K562 (cell line): ENCODE measurements around the gene NEDD4L. TPM values are rescaled to one million over a fixed set of nuclear protein-coding genes. Genes with fewer than 3 reads are reported as not detected.

Experiments
- E2F1 ChIP-seq: sonication (generic); formaldehyde crosslinking; IDR thresholded peaks from 2 replicates; pipeline ENCODE4 v1.8.1; 2023; ENCODE audit warnings: mild to moderate bottlenecking, missing genetic modification reagents, moderate library complexity
- HMG20B ChIP-seq: fragments of 250-450 bp; sonication (Bioruptor Pico); IDR thresholded peaks from 2 replicates; pipeline ENCODE4 v1.5.0; 2021; ENCODE audit warnings: mild to moderate bottlenecking
- MYC ChIP-seq, 2 experiments: fragments of 250-450 bp in 1 of 2; sonication (Bioruptor Pico) in 1 of 2; IDR thresholded peaks; 2 replicates each; pipeline versions ENCODE4 v1.5.1 to v1.6.1; 2012 to 2021; ENCODE audit warnings: low read depth in 2 of 2, borderline replicate concordance in 1 of 2, improper control_type of control experiment in 1 of 2, low read length in 1 of 2, mild to moderate bottlenecking in 1 of 2, moderate library complexity in 1 of 2
- NELFE ChIP-seq: IDR thresholded peaks from 2 replicates; pipeline ENCODE4 v1.6.1; 2011; ENCODE audit warnings: mild to moderate bottlenecking; ENCODE audit not compliant: insufficient read depth, insufficient read length
- ZNF133 ChIP-seq: fragments of 250-450 bp; sonication (Bioruptor Pico); IDR thresholded peaks from 2 replicates; pipeline ENCODE4 v1.4.0; 2020; ENCODE audit warnings: mild to moderate bottlenecking
- ZNF217 ChIP-seq: sonication (generic); formaldehyde crosslinking; IDR thresholded peaks from 2 replicates; pipeline ENCODE4 v1.8.0; 2022; ENCODE audit warnings: mild to moderate bottlenecking, missing genetic modification reagents
- ZNF316 ChIP-seq: fragments of 450-650 bp; IDR thresholded peaks from 2 replicates; pipeline ENCODE4 v1.6.1; 2016
- ZNF407 ChIP-seq: fragments of 450-650 bp; IDR thresholded peaks from 2 replicates; pipeline ENCODE4 v1.6.1; 2016; ENCODE audit warnings: low read depth
- ZNF764 ChIP-seq: fragments of 250-450 bp; sonication (Bioruptor Pico); IDR thresholded peaks from 2 replicates; pipeline ENCODE4 v1.4.0; 2020; ENCODE audit warnings: low read depth, mild to moderate bottlenecking, moderate library complexity
- polyA plus RNA-seq, 8 experiments: library from polyadenylated mRNA; depleted of rRNA in 4 of 8; stranded (reverse) in 5 of 8; unstranded in 3 of 8; fragments of >200 nt; fragmentation: Nextera tagmentation in 2 of 8; fragmentation: Illumina TruSeq in 1 of 8; extraction: Ambion mirVana in 2 of 8; extraction: Trizol in 1 of 8; gene quantifications; 2 replicates each; pipeline versions ENCODE4 v1.2.1 to v1.2.3, GENCODE V29; 2011 to 2014; ENCODE audit warnings: inconsistent platforms in 1 of 8, missing spikeins in 1 of 8
- total RNA-seq, 7 experiments: library from RNA; depleted of rRNA in 6 of 7; stranded (reverse); fragments of >200 nt in 6 of 7; fragmentation: Illumina TruSeq in 2 of 7; extraction: Trizol in 2 of 7; gene quantifications; 2 replicates each; pipeline versions ENCODE4 v1.2.1 to v1.2.3, GENCODE V29; 2011 to 2021; ENCODE audit warnings: low replicate concordance in 1 of 7
- TF ChIP-seq, protein P1 (sequence below): IDR thresholded peaks from 3 replicates; pipeline ENCODE4 v1.6.1; 2011; ENCODE audit warnings: borderline replicate concordance, mild to moderate bottlenecking, moderate library complexity; ENCODE audit not compliant: insufficient read length; ENCODE audit errors: extremely low read depth

The NEDD4L gene
- total and polyA plus RNA-seq, 9 of the 15 experiments (the other 6 are each of a cell fraction or from before 2014, with no cell fraction given), result 8.1 to 33.4 (median 19.9) TPM

DNA sequence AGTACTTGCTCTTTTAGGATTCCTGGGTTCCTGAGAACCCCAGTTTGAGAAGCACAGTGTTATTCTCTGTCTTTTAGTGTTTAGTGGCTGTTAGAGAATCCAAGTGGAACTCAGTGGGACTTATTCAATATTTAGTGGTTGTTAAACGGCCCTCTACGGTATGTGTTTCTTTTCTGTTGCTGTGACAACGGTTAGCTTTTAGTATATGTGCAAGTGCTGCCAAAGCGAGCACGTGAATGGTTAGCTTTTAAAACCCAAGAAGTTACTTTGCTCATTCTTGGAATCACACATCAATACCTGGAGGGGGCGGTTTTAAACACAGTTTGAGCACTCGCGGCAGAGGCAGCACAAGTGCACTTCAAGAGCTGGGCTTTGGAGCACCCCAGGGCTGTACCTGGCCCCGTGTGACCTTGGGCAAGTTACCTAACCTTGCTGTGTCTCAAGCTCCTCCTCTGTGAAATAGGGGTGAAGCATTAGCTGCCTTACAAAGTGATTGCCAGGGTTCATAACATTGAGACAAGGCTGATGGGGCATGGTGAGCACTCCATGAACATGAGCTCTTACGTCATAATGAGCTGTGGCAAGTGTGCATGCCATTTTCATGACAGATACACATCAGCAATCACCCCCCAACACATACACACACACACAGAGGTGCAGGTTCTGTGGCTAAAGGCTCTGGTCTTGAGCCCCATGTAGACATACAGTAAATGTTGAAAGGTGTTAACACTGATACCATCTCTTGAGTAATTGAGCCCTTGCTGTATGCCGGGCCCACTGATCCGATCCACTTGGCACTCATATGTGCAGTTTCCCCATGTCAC lies 350.8 kb downstream of the NEDD4L start (continued):
- TF ChIP-seq HMG20B (CRISPR knock-in tag) (no peak), E2F1 (CRISPR knock-in tag) (no peak), MYC (IDR thresholded peaks at IDR 0.05; ENCODE audit: low read depth, low read length) (no peak), MYC (CRISPR knock-in tag; IDR thresholded peaks at IDR 0.05; ENCODE audit: borderline replicate concordance, low read depth) (no peak), ZNF764 (CRISPR knock-in tag) (no peak), ZNF217 (CRISPR knock-in tag) (no peak), ZNF407 (no peak), ZNF133 (CRISPR knock-in tag) (no peak), NELFE (no peak), ZNF316 (no peak)
- TF ChIP-seq, protein P1, sequence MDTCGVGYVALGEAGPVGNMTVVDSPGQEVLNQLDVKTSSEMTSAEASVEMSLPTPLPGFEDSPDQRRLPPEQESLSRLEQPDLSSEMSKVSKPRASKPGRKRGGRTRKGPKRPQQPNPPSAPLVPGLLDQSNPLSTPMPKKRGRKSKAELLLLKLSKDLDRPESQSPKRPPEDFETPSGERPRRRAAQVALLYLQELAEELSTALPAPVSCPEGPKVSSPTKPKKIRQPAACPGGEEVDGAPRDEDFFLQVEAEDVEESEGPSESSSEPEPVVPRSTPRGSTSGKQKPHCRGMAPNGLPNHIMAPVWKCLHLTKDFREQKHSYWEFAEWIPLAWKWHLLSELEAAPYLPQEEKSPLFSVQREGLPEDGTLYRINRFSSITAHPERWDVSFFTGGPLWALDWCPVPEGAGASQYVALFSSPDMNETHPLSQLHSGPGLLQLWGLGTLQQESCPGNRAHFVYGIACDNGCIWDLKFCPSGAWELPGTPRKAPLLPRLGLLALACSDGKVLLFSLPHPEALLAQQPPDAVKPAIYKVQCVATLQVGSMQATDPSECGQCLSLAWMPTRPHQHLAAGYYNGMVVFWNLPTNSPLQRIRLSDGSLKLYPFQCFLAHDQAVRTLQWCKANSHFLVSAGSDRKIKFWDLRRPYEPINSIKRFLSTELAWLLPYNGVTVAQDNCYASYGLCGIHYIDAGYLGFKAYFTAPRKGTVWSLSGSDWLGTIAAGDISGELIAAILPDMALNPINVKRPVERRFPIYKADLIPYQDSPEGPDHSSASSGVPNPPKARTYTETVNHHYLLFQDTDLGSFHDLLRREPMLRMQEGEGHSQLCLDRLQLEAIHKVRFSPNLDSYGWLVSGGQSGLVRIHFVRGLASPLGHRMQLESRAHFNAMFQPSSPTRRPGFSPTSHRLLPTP, result no peak
